Measurements from ENCODE around the gene LITAFD.

Gene LITAFD

DNA sequence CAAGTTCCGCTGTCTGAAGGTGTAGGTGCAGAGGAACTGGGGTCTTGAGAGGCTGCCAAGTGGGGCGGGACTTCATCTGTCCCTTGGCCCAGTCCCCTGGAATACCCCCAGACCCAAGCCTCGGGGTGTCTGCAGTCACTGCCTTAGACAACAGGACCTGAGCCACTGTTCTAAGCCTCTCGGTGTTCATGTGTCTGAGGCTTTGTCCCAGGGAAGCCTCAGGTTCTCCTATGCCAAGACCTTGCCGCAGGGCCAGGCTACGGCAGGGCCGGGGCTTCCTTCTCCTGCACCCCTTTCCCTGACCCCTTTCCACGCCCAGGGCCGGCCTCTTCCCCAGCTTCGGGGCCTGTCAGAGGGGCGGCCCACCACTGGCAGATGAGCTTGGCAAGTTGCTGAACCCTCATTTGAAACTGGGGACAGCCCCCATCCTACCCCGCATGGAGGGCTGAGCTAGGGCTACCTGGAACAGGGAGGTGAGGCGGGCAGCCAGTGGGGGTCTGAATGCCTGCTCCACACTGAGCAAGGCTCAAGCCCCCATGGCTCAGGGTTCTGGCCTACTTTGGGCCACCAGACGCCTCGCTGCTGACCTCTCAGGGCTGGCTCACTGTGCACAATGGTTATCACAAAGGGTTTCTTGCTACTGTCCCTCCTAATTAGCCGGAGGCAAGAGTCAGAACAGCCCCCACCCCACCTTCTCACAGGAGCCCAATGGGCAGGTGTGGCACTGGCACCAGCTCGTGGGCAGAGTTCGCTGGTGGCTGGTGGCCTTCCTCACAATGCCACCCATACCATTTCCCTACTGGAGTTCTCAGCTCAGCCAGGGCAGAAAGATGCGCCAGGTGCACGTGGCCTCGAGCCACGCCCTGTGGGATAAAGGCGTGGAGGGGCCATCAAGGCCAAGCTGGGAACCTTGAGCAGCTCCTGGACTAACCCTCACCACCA is 7.1 kb downstream of the LITAFD start:
- no peak overlapping the region for H3K4me3 ChIP-seq (ENCODE audit: low read length)
- no peak for DNase-seq (ENCODE audit: low read depth, low spot score)

GRCh38 chr16:8889893-8890548 is 7.9 kb downstream of the LITAFD start:
- H3K4me3 ChIP-seq (ENCODE audit: low read length): no peak overlapping the region
- no peak for DNase-seq (ENCODE audit: low read depth, low spot score)

GRCh38 chr16:8890549-8890921 is 8.4 kb downstream of the LITAFD start:
- DNase-seq (ENCODE audit: low read depth, low spot score): no peak
- H3K4me3 ChIP-seq (ENCODE audit: low read length): no peak overlapping the region

- no peak for DNase-seq (ENCODE audit: low read depth, low spot score)
- no peak overlapping the region for H3K4me3 ChIP-seq (ENCODE audit: low read length)
Measured at GRCh38 chr16:8892101-8892575, 10.0 kb downstream of the LITAFD start.

DNA sequence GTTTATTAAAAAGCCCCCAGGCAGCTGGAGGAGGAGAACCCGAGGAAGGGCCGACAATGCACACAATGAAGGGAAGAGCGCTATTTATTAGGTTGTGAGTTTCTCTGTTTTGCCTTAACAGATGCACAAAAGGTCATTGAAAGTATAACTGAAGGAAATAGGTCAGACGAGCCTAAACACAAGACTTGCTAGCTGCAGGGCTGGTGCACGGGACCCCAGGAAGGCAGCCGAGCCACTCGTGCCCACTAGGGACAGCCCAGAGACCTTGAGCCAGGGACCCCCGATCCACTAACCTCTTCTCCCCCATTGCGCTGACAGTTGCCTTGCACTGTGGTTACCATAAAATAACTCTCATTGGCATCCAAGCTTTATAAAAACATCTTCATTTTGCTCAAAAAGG is 11.3 kb downstream of the LITAFD start:
- H3K4me3 ChIP-seq (ENCODE audit: low read length): no peak overlapping the region
- no peak for DNase-seq (ENCODE audit: low read depth, low spot score)

- H3K4me3 ChIP-seq (ENCODE audit: low read length): no peak overlapping the region
- no peak for DNase-seq (ENCODE audit: low read depth, low spot score)
Measured at GRCh38 chr16:8893976-8894690, 12.0 kb downstream of the LITAFD start.

DNA sequence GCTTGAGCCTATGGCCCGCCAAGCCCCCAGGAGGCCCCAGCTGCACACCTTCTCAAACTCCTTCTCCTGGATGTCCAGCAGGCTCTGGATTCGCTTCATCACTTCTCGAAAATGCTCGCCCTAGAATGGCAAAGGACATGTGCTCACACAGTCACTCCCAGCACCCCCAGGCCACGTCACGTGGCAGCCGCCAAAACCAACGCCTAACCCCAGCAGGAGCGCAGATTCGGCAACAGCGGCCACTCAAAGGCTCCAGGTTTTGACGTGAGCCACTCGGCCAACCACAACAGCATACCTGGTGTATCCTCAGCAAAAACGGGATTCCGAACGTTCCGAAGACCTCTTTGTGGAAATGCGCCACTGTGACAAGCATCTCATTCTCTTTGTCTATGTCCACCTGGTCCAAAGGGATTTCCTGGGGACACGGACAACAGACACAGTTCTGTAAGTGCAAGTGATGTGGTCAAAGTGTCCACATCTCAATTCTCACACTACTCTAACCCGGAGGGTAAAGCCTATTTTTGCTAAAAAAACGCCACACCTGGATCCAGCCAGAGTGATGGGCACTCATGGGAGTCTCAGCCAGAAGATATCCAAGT is 12.7 kb downstream of the LITAFD start:
- no peak for DNase-seq (ENCODE audit: low read depth, low spot score)
- H3K4me3 ChIP-seq (ENCODE audit: low read length): no peak overlapping the region

- no peak for DNase-seq (ENCODE audit: low read depth, low spot score)
- H3K4me3 ChIP-seq (ENCODE audit: low read length): no peak overlapping the region
Measured at GRCh38 chr16:8898660-8899318, 16.6 kb downstream of the LITAFD start.

- no peak overlapping the region for H3K4me3 ChIP-seq (ENCODE audit: low read length)
- DNase-seq (ENCODE audit: low read depth, low spot score): no peak
Measured at GRCh38 chr16:8899709-8900317, 17.7 kb downstream of the LITAFD start.

GRCh38 chr16:8900343-8900742 is 18.2 kb downstream of the LITAFD start:
- H3K4me3 ChIP-seq (ENCODE audit: low read length): no peak overlapping the region
- DNase-seq (ENCODE audit: low read depth, low spot score): no peak

DNA sequence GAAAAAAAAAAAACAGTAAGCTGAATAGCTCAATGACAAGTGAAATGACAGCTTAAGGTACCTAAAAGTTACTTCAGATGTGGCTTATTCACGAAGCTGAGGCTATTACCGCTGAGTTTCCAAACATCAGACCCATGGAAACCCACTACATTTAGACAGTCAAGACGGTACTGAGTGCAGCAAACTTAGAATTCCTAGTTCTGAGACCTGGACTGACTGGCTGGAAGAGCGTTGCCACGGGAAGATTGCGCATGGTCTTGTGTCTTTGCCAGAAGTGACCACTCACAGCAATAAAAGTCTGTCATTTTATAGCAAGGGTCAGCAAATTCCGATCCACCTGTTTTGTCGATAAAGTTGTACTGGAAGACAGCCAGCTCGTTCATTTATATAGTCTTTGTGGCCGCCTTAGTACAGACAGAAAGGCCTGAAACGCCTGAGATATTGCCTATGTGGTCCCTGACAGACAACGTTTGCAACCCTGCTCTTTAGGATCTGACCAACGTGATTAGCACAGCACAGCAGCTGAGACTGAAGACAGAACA is 19.2 kb downstream of the LITAFD start:
- no peak overlapping the region for H3K4me3 ChIP-seq (ENCODE audit: low read length)
- no peak for DNase-seq (ENCODE audit: low read depth, low spot score)

DNA sequence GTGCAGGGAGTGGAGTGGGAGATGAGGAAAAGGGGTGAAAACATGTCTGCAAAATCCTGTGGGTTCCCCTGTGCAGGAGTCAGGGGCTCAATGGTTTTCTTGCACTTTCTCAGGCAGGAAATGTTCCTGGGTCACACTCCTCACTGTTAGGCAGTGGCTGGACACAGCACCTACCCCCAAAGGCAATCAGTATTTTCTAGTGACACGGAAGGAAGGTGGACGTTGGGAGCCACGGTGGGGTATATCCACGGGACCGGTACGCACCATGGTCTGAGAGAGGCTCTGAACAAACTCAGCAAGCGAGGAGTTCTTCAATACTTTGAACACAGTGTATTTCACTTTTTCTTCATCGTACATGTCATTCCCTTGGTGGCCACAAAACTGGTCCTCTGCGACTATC is 20.9 kb downstream of the LITAFD start:
- H3K4me3 ChIP-seq (ENCODE audit: low read length): no peak overlapping the region
- DNase-seq (ENCODE audit: low read depth, low spot score): no peak

GRCh38 chr16:8904018-8904430 is 21.9 kb downstream of the LITAFD start:
- DNase-seq (ENCODE audit: low read depth, low spot score): no peak

DNA sequence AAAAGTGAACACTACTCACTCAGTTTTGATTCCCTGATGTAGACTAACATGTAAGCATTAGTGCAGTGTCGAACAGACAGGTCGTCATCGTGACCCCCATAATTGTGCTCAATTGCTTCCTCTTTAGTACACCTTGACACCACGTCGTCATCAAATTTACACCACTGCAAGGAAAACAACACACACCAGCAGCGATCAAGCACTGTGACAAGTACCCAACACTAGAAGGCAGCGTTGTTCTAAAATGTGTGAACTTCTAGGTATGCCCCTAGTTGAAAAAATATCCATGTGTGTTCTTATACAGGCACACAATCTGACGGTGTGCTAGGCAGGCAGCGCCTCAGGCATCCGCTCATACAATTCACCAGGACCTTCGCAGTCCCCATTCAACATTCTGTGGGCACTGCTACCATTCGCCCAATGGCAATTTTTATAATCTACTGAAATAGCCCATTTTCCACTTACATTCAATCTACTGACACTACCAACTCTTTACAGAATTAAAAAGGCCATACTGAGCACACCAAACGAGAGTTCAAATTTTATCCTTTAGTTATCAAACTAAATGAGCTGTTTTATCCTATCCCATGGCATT is 23.1 kb downstream of the LITAFD start:
- no peak overlapping the region for H3K4me3 ChIP-seq (ENCODE audit: low read length)
- peak; percentile 68 for DNase-seq (ENCODE audit: low read depth, low spot score)

More at GRCh38 chr16:8904018-8904430, 21.9 kb downstream of the LITAFD start:
- no peak overlapping the region for H3K4me3 ChIP-seq (ENCODE audit: low read length)

DNA sequence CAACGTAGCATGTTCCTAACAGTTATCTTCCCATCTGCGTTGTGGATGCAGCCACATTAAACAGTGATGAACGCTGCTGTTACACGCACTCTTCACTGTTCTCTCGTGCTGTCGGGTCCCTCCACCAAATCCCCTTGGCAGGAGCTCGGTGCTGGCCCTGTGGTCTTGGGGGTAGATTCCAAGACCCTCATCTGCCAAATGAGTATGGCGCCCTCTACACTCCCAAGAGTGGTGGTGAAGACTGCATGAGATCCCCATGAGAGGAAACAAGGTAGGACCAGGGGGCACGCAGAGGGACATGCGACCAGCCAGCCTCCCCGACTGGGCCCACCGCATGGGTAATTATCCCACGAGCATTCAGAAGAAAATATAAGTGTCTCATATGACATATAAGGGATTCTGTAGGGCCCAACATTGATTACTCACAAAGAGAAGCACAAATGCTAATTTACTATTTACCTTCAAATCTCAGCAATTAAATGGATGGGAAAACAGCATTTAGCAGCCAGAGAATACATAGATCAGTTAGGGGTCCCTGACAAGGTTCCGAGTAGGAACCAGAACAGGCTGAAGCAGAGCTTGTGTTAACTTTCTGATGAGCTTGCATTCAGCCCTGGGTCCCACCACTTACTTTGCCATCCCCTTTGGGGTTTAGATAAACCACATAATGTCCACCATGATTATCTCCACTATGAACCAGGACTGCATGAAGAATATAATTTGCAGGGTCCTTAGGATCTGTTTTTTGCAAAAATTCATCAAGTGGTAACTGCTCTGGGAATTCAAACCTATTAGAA is 23.8 kb downstream of the LITAFD start:
- no peak for DNase-seq (ENCODE audit: low read depth, low spot score)
- H3K4me3 ChIP-seq (ENCODE audit: low read length): no peak overlapping the region

DNA sequence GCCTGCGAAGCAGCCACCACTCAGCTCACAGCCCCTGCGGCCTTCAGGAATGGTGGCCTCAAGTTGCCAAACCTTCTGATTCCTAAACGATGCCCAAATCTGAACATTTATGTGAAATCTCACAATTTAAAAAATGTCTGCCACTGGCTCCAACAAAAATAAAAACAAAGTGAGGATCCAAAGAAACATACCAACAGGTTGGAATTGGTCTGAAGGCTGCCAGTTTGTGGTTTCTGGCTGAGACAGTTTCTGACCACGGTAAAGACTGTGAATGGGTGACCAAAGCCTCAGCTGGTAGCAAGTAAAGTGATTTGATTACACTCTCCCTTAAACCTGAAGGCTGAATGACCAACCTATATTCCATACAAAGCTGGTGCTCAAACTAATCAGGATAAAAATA is 24.9 kb downstream of the LITAFD start:
- no peak overlapping the region for H3K4me3 ChIP-seq (ENCODE audit: low read length)
- DNase-seq (ENCODE audit: low read depth, low spot score): no peak

DNA sequence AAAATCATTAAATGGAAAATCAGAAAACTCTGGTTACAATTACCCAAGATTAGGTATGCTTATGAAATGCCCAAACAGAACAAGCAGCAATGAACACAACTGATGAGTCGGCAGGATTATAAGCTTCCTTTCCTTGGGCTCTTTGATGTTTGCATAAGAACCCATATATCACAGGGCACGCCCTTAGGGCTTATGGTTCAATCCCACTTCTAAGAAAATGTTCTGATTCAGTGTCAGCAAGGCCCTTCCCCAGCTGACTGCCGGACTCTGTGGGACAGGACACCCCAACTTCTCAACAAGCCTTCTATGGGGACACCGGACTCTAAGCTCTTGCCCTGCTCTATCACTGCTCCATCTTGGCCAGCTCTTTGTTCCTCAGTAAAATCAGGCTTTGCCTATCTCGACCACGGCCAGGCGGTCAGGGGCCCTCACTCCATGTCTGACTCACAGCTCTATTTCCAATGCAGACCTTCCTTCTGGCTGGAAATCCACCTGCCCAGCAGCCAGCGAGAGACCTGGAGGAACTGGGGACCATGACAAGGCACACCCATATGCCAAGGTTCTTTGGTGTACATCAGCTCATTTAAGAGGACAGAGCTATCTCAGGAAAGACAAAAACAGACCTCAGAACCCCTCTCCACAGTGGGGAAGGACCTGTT is 26.8 kb downstream of the LITAFD start:
- H3K4me3 ChIP-seq (ENCODE audit: low read length): no peak overlapping the region
- DNase-seq (ENCODE audit: low read depth, low spot score): peak; percentile 69

Measured in Jurkat, Clone E6-1 (cell line).